ENCODE results near the gene RTP4. TPM values are rescaled to one million over a fixed set of nuclear protein-coding genes. Genes with fewer than 3 reads are reported as not detected.

The RTP4 gene
- total RNA-seq, 4 donors from 2014 or later: 0.35 to 4.2 (median 0.95) TPM

DNA sequence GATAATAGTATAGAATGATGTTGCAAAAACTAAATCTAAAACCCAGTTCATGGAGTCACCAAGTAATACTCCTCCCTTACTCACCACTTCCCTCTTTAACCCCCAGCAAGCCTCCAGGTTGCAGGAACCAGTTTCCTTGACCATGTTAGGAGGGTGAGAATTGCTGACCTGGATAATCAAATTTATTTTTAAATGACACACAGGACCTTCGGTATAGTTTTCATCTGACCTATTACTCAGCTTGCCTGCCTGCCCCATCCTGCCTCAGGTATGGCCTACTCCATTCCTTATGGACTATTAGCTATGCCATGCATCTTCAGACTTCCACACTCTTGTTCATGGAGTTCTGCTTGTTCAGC, 883 bp downstream of the RTP4 start:
- Histone ChIP-seq H3K27me3 (peaks cover 0 to 27% (median 0%) of the 10 kb centered on the region in 4 donors), H3K4me3 (peak overlapping the region; percentile 40 to 77 (median 50)), H3K36me3 (peaks cover 0 to 19% (median 0%) of the 10 kb centered on the region in 3 donors), H3K9me3 (no peaks in the 10 kb centered on the region), H3K27ac (peak overlapping the region; percentile 55 to 87 (median 82)), H3K4me1 (peaks cover 5 to 28% (median 17%) of the 10 kb centered on the region in 3 donors)
- no peak for DNase-seq
- TF ChIP-seq, protein P1, sequence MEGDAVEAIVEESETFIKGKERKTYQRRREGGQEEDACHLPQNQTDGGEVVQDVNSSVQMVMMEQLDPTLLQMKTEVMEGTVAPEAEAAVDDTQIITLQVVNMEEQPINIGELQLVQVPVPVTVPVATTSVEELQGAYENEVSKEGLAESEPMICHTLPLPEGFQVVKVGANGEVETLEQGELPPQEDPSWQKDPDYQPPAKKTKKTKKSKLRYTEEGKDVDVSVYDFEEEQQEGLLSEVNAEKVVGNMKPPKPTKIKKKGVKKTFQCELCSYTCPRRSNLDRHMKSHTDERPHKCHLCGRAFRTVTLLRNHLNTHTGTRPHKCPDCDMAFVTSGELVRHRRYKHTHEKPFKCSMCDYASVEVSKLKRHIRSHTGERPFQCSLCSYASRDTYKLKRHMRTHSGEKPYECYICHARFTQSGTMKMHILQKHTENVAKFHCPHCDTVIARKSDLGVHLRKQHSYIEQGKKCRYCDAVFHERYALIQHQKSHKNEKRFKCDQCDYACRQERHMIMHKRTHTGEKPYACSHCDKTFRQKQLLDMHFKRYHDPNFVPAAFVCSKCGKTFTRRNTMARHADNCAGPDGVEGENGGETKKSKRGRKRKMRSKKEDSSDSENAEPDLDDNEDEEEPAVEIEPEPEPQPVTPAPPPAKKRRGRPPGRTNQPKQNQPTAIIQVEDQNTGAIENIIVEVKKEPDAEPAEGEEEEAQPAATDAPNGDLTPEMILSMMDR (IDR thresholded peaks at IDR 0.05): no peak
- TF ChIP-seq POLR2A (IDR thresholded peaks at IDR 0.05): no peak
- WGBS, 2 donors: 18 to 22% methylated on average over 1 of the region's 1 CpG
- intact Hi-C loops (cut with DNase I): no loop called here

DNA sequence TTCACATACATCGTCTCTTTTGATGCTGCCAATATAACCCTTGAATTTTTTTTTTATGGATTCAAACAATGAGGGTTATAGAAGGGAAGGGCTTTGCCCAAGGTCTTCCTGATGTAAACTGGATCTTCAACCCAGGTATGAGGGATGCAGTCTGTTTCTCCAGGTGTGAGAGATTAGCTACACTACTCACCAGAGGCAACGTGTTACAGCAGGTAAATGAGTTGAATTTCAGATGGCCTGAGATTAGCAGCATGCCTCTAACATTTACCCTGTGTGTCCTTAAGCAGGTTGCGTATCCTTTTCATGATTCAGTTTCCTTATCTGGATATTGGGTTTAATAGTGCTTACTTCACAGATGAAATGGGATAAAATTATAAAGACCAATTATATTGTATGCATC, 1.9 kb downstream of the RTP4 start:
- TF ChIP-seq POLR2A (IDR thresholded peaks at IDR 0.05): no peak
- TF ChIP-seq, protein P1 (IDR thresholded peaks at IDR 0.05): no peak
- WGBS, 2 donors: 38 to 41% methylated on average over 3 of the region's 3 CpGs
- peaks cover 5 to 28% (median 17%) of the 10 kb centered on the region in 3 donors for H3K4me1 ChIP-seq
- no peak for DNase-seq
- H3K4me3 ChIP-seq: peak overlapping the region in 1 of 4 donors; percentile 77
- intact Hi-C loops (cut with DNase I): no loop called here
- peaks cover 0 to 19% (median 0%) of the 10 kb centered on the region in 3 donors for H3K36me3 ChIP-seq
- no peaks in the 10 kb centered on the region for H3K9me3 ChIP-seq
- H3K27ac ChIP-seq: no peak overlapping the region
- peaks cover 0 to 18% (median 0%) of the 10 kb centered on the region in 4 donors for H3K27me3 ChIP-seq

DNA sequence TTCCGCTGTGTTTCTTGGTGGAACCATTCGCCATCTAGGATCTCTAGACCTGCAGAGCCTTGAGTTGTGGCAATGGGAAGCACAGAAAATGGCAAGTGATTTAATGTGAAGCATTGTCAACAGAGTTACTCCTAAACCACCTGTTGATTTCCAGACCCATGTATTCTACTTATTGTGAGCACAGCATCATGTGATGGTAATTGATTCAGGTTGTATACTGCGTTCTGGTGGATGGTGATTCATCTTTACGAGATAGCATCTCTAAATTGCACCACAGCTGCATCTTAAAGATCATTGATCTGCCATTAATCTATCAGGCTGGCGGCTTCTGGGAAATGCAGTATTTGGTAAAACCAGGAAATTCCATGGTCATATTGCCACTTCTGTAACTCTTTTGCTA, 7.4 kb downstream of the RTP4 start:
- 72 to 95% methylated on average over 4 to 5 of the region's 5 CpGs for WGBS, 2 donors
- TF ChIP-seq, protein P1 (IDR thresholded peaks at IDR 0.05): no peak
- no peak for TF ChIP-seq POLR2A (IDR thresholded peaks at IDR 0.05)
- Histone ChIP-seq H3K27ac (no peak overlapping the region), H3K27me3 (no peaks in the 10 kb centered on the region), H3K4me3 (no peak overlapping the region), H3K4me1 (no peaks in the 10 kb centered on the region), H3K9me3 (no peaks in the 10 kb centered on the region), H3K36me3 (peaks cover 0 to 19% (median 0%) of the 10 kb centered on the region in 3 donors)
- intact Hi-C loops (cut with DNase I): no loop called here
- no peak for DNase-seq

DNA sequence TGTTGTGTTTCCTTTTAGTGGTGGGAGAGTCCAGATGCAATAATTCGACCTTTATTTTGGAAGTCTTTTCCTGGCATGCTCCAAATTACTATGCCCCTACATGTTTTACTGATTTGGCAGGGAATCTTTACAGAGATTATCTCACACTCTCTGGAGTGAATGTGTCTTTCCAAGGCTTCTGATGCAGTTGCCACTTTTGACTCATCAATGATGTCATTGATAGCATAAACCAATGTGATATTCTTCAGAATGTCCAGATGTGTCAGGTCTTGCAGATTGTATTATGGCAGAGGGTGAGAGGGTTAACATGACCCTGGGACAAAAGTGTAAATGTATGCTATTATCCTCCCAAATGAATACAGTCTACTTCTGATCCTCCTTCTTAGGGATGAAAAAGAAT, 9.7 kb downstream of the RTP4 start:
- intact Hi-C loops (cut with DNase I): no loop called here
- TF ChIP-seq, protein P1 (IDR thresholded peaks at IDR 0.05): no peak
- TF ChIP-seq POLR2A (IDR thresholded peaks at IDR 0.05): no peak
- WGBS, 2 donors: 6 to 36% methylated on average over 1 of the region's 1 CpG
- Histone ChIP-seq H3K27ac (no peak overlapping the region), H3K27me3 (no peaks in the 10 kb centered on the region), H3K36me3 (no peaks in the 10 kb centered on the region), H3K4me1 (no peaks in the 10 kb centered on the region), H3K4me3 (no peak overlapping the region), H3K9me3 (no peaks in the 10 kb centered on the region)
- DNase-seq: no peak

DNA sequence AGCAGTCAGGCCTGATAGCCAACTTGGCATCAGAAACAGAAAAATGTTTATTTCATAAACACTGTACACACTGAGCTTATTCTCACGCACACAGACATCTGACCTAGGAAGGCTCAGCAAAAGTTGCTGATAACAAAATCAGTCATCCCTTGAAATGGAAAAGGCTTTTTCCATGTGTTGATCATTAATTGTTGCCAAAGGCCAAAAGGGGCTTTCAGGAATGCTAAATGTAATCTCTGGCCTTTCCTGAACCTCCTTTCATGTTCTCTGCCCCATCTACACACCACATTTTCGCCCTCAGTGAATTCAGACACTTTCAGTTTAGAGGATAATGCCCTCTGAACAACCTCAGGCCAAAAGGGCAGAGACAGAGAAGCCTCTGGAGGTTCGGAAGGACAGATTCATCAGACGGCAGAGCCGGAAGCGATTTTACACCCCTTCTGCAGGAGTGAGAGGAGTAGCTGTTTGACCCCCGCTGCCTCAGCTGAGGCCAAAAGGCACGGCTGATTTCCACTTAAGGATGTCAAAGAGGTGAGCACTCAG, 14.5 kb downstream of the RTP4 start:
- TF ChIP-seq POLR2A (IDR thresholded peaks at IDR 0.05): no peak
- TF ChIP-seq, protein P1 (IDR thresholded peaks at IDR 0.05): no peak

More for the DNA sequence above, 14.5 kb downstream of the RTP4 start:
- no peak for DNase-seq
- Histone ChIP-seq H3K27me3 (peaks cover 0 to 8% (median 0%) of the 10 kb centered on the region in 4 donors), H3K9me3 (no peaks in the 10 kb centered on the region), H3K36me3 (no peaks in the 10 kb centered on the region), H3K27ac (no peak overlapping the region), H3K4me1 (no peaks in the 10 kb centered on the region), H3K4me3 (no peak overlapping the region)
- intact Hi-C loops (cut with DNase I): no loop called here
- 60 to 65% methylated on average over 3 to 8 of the region's 8 CpGs for WGBS, 2 donors
